HEK293T (cell line): Measurements from ENCODE around the gene SLMAP.

Experiments used
- CTCF ChIA-PET: fragments of 350-600 bp; formaldehyde crosslinking; extraction: SDS; loops from one replicate; lab custom pipeline; 2021; ENCODE audit warnings: antibody characterized with exemption, inconsistent platforms; lab: Yijun Ruan, JAX
- POLR2A ChIA-PET: fragments of 350-600 bp; formaldehyde crosslinking; extraction: SDS; loops from one replicate; lab custom pipeline; 2020; ENCODE audit warnings: antibody characterized with exemption, inconsistent platforms; lab: Yijun Ruan, JAX
- DNase-seq: peaks from one replicate; pipeline ENCODE4 v3.0.0; 2012; ENCODE audit warnings: mixed read lengths; ENCODE audit errors: extremely low spot score
- ARNT ChIP-seq: fragments of 450-650 bp; IDR thresholded peaks from 2 replicates; pipeline ENCODE4 v1.6.1; 2017; ENCODE audit warnings: mild to moderate bottlenecking
- BHLHE40 ChIP-seq: fragments of 450-650 bp; IDR thresholded peaks from 2 replicates; pipeline ENCODE4 v1.6.1; 2016; ENCODE audit warnings: mild to moderate bottlenecking, moderate library complexity, borderline replicate concordance
- CTBP1 ChIP-seq: fragments of 450-650 bp; IDR thresholded peaks from 2 replicates; pipeline ENCODE4 v1.6.1; 2016; ENCODE audit warnings: borderline replicate concordance
- ELF4 ChIP-seq: fragments of 450-650 bp; IDR thresholded peaks from 2 replicates; pipeline ENCODE4 v1.6.1; 2017; ENCODE audit warnings: antibody characterized with exemption
- FOXA1 ChIP-seq: fragments of 450-650 bp; IDR thresholded peaks from 2 replicates; pipeline ENCODE4 v1.6.1; 2016; ENCODE audit warnings: mild to moderate bottlenecking
- FOXK2 ChIP-seq: fragments of 450-650 bp; IDR thresholded peaks from 2 replicates; pipeline ENCODE4 v1.6.1; 2016; ENCODE audit warnings: mild to moderate bottlenecking
- FOXM1 ChIP-seq: fragments of 450-650 bp; IDR thresholded peaks from 2 replicates; pipeline ENCODE4 v1.6.1; 2017; ENCODE audit warnings: mild to moderate bottlenecking, borderline replicate concordance
- HDGF ChIP-seq: fragments of 450-650 bp; IDR thresholded peaks from 2 replicates; pipeline ENCODE4 v1.6.1; 2017; ENCODE audit warnings: antibody characterized with exemption, borderline replicate concordance
- L3MBTL2 ChIP-seq: fragments of 450-650 bp; conservative IDR thresholded peaks from 2 replicates; pipeline ENCODE4 v1.6.1; 2016; ENCODE audit warnings: mild to moderate bottlenecking
- LEF1 ChIP-seq: fragments of 450-650 bp; IDR thresholded peaks from 2 replicates; pipeline ENCODE4 v1.6.1; 2017; ENCODE audit warnings: mild to moderate bottlenecking, borderline replicate concordance
- NFRKB ChIP-seq: fragments of 450-650 bp; IDR thresholded peaks from 2 replicates; pipeline ENCODE4 v1.6.1; 2016; ENCODE audit warnings: mild to moderate bottlenecking, moderate library complexity
- PKNOX1 ChIP-seq: fragments of 450-650 bp; IDR thresholded peaks from 2 replicates; pipeline ENCODE4 v1.6.1; 2016
- SP1 ChIP-seq: fragments of 450-650 bp; IDR thresholded peaks from 2 replicates; pipeline ENCODE4 v1.6.1; 2017
- SUZ12 ChIP-seq: fragments of 450-650 bp; IDR thresholded peaks from 2 replicates; pipeline ENCODE4 v1.6.1; 2016; ENCODE audit warnings: mild to moderate bottlenecking
- TARDBP ChIP-seq: fragments of 450-650 bp; IDR thresholded peaks from 2 replicates; pipeline ENCODE4 v1.6.1; 2016
- ZNF384 ChIP-seq: fragments of 450-650 bp; IDR thresholded peaks from 2 replicates; pipeline ENCODE4 v1.6.1; 2016

Gene SLMAP

GRCh38 chr3:57933602-57934001 is 177.5 kb downstream of the SLMAP start:
- no peak for TF ChIP-seq LEF1
- TF ChIP-seq CTBP1, result no peak
- ChIA-PET POLR2A (no interaction called here), CTCF (no interaction called here)
- no peak for DNase-seq

- no peak for DNase-seq
- CTCF ChIA-PET, result no interaction called here
- TF ChIP-seq SP1 (no peak), BHLHE40 (no peak), TARDBP (no peak), FOXM1 (no peak), LEF1 (no peak)
- POLR2A ChIA-PET, result no interaction called here
These were observed 178.3 kb downstream of the SLMAP start for GRCh38 chr3:57934373-57934772.

- TF ChIP-seq LEF1 (no peak), SP1 (no peak), ARNT (no peak), NFRKB (no peak), ZNF384 (no peak), FOXA1 (no peak), L3MBTL2 (no peak), PKNOX1 (no peak), TARDBP (no peak), SUZ12 (no peak), BHLHE40 (no peak), HDGF (no peak), CTBP1 (no peak), ELF4 (no peak), FOXK2 (no peak), FOXM1 (no peak)
- DNase-seq, result no peak
- POLR2A ChIA-PET, result no interaction called here
- CTCF ChIA-PET, result no interaction called here
These were observed 179.4 kb downstream of the SLMAP start for GRCh38 chr3:57935539-57935938.

GRCh38 chr3:57937092-57937491 is 181.0 kb downstream of the SLMAP start:
- ChIA-PET CTCF (no interaction called here), POLR2A (no interaction called here)
- TF ChIP-seq SUZ12 (no peak), CTBP1 (no peak), NFRKB (no peak), L3MBTL2 (no peak)
- no peak for DNase-seq

GRCh38 chr3:57939775-57940174 is 183.7 kb downstream of the SLMAP start:
- DNase-seq, result no peak
- TF ChIP-seq TARDBP (no peak), ZNF384 (no peak), NFRKB (no peak), FOXK2 (no peak), BHLHE40 (no peak), L3MBTL2 (no peak), LEF1 (no peak), ARNT (no peak), SP1 (no peak), SUZ12 (no peak), FOXM1 (no peak), HDGF (no peak), ELF4 (no peak), CTBP1 (no peak), FOXA1 (no peak), PKNOX1 (no peak)
- POLR2A ChIA-PET, result interaction anchor here (0.9 kb wide), 1 partner anchor 12 kb away, joined by 3 read pairs; no protein-coding TSS in a partner anchor
- CTCF ChIA-PET, result interaction anchor here (0.5 kb wide), 1 partner anchor 932 kb away, joined by 3 read pairs; no protein-coding TSS in a partner anchor

- TF ChIP-seq SP1 (no peak), CTBP1 (no peak), ELF4 (no peak), LEF1 (no peak), BHLHE40 (no peak), ZNF384 (no peak), TARDBP (no peak), SUZ12 (no peak), PKNOX1 (no peak), FOXK2 (no peak), FOXA1 (no peak), NFRKB (no peak), HDGF (no peak), ARNT (no peak)
- ChIA-PET CTCF (no interaction called here), POLR2A (no interaction called here)
- DNase-seq, result no peak
These were observed 186.3 kb downstream of the SLMAP start for GRCh38 chr3:57942388-57942787.

- CTCF ChIA-PET, result no interaction called here
- DNase-seq, result no peak
- TF ChIP-seq LEF1, result no peak
- TF ChIP-seq SP1, result no peak
- TF ChIP-seq PKNOX1, result no peak
- TF ChIP-seq ELF4, result no peak
- TF ChIP-seq BHLHE40, result no peak
- TF ChIP-seq FOXM1, result no peak
- POLR2A ChIA-PET, result no interaction called here
These were observed 186.8 kb downstream of the SLMAP start for GRCh38 chr3:57942872-57943283.
